ENCODE measurements around the gene NPAS3. TPM values are rescaled to one million over a fixed set of nuclear protein-coding genes. Genes with fewer than 3 reads are reported as not detected.

The NPAS3 gene
- total RNA-seq, 1 donor from 2014 or later = 5.2 TPM

- Mint-ChIP-seq H3K9me3 (no peaks in the 10 kb centered on the region), H3K27ac (no peak overlapping the region), H3K4me1 (peaks cover 21% of the 10 kb centered on the region), H3K4me3 (no peak overlapping the region), H3K36me3 (no peaks in the 10 kb centered on the region), H3K27me3 (ENCODE audit: low read depth) (no peaks in the 10 kb centered on the region)
- no peak for TF ChIP-seq CTCF (IDR thresholded peaks at IDR 0.05; ENCODE audit: unreplicated experiment)
- no peak for DNase-seq (ENCODE audit: low spot score in 2 of 2, unreplicated experiment in 2 of 2)
These were observed 409.1 kb downstream of the NPAS3 start for GRCh38 chr14:33347796-33348195.

DNA sequence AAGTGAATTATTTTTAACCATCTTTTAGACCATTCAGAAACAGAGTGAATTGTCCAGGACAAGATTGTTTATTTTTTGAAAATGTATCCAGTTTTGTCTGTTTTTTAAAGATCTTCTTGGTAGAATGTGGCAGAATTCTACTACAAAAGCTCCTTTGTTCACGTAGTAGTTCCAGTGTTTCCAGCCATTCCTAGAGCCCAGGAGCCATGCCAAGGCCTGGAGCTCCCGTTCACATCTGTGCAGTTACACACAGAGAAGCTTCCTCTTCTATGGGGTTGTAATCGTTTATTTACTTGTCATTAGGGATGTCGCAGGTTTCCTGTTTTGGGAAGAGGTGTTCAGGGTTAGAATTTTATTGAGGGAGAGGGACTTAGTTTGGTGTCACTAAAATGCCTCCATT, 409.8 kb downstream of the NPAS3 start:
- Mint-ChIP-seq H3K4me1 (peaks cover 28% of the 10 kb centered on the region), H3K27ac (no peak overlapping the region), H3K27me3 (ENCODE audit: low read depth) (no peaks in the 10 kb centered on the region), H3K36me3 (no peaks in the 10 kb centered on the region), H3K9me3 (no peaks in the 10 kb centered on the region), H3K4me3 (no peak overlapping the region)
- TF ChIP-seq CTCF (IDR thresholded peaks at IDR 0.05; ENCODE audit: unreplicated experiment) = no peak
- DNase-seq (ENCODE audit: low spot score in 2 of 2, unreplicated experiment in 2 of 2) = no peak

- H3K36me3 Mint-ChIP-seq = no peaks in the 10 kb centered on the region
- H3K9me3 Mint-ChIP-seq = no peaks in the 10 kb centered on the region
- no peaks in the 10 kb centered on the region for H3K27me3 Mint-ChIP-seq (ENCODE audit: low read depth)
- no peak overlapping the region for H3K27ac Mint-ChIP-seq
- TF ChIP-seq CTCF (IDR thresholded peaks at IDR 0.05; ENCODE audit: unreplicated experiment) = no peak
- no peak for DNase-seq (ENCODE audit: low spot score in 2 of 2, unreplicated experiment in 2 of 2)
- H3K4me1 Mint-ChIP-seq = peaks cover 39% of the 10 kb centered on the region
- H3K4me3 Mint-ChIP-seq = no peak overlapping the region
These were observed 411.2 kb downstream of the NPAS3 start for GRCh38 chr14:33349871-33350270.

DNA sequence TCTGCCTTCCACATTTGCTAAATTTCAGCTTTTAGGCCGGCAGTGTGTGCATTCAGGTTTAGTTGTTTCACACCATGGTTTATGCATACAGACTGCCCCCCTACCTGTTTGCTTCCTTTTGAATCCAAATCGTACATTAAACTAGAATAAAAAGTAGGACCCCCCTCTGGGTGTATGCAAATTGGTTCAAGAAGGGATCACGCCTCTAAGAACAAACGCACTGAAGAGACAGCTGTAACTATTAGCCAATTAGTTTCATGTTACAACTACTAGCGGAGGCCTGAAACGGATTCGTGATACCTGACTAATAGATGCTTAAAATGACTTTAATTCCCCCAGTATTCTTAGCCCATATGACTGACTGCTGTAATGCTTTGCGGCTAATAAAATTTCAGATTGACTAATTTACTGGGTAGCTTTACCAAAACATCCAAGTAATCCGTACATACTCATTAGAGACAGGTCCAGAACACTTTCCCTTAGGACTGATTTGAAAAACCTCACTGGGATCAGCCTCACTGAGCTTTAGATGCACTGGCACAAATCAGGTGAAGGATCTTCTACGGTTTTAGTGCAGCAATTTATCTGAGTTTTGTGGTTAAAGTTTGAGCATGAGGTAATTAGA, 411.8 kb downstream of the NPAS3 start:
- Mint-ChIP-seq H3K9me3 (no peaks in the 10 kb centered on the region), H3K36me3 (no peaks in the 10 kb centered on the region), H3K4me1 (peaks cover 40% of the 10 kb centered on the region), H3K4me3 (no peak overlapping the region), H3K27ac (no peak overlapping the region), H3K27me3 (ENCODE audit: low read depth) (no peaks in the 10 kb centered on the region)
- DNase-seq (ENCODE audit: low spot score in 2 of 2, unreplicated experiment in 2 of 2) = no peak
- no peak for TF ChIP-seq CTCF (IDR thresholded peaks at IDR 0.05; ENCODE audit: unreplicated experiment)

GRCh38 chr14:33352821-33353220, 414.1 kb downstream of the NPAS3 start:
- Mint-ChIP-seq H3K9me3 (no peaks in the 10 kb centered on the region), H3K4me1 (peaks cover 51% of the 10 kb centered on the region), H3K27ac (peak overlapping the region; percentile 63), H3K4me3 (no peak overlapping the region), H3K27me3 (ENCODE audit: low read depth) (no peaks in the 10 kb centered on the region), H3K36me3 (no peaks in the 10 kb centered on the region)
- no peak for DNase-seq (ENCODE audit: low spot score in 2 of 2, unreplicated experiment in 2 of 2)
- no peak for TF ChIP-seq CTCF (IDR thresholded peaks at IDR 0.05; ENCODE audit: unreplicated experiment)

DNA sequence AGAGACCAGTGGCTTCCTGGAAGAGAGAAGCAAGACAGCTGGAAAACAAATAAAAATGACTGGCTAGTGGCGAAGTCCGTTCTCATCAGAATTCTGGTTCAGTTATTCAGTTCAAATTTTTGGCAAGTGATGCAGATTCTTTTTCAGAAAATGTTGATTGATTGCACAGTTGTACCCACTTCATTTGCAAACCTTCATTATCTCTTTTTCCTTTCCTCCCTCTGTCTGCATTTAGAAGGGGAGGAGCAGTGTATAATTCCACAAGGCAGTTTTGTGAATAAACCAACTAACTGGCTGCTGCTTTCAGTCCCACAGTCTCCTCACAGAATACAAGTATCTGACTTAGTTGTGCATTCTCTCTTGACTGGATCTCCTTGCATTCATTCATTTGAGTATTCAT, 417.5 kb downstream of the NPAS3 start:
- no peaks in the 10 kb centered on the region for H3K9me3 Mint-ChIP-seq
- H3K4me1 Mint-ChIP-seq = peaks cover 38% of the 10 kb centered on the region
- no peaks in the 10 kb centered on the region for H3K27me3 Mint-ChIP-seq (ENCODE audit: low read depth)
- no peak overlapping the region for H3K4me3 Mint-ChIP-seq
- TF ChIP-seq CTCF (IDR thresholded peaks at IDR 0.05; ENCODE audit: unreplicated experiment) = no peak
- H3K36me3 Mint-ChIP-seq = no peaks in the 10 kb centered on the region
- H3K27ac Mint-ChIP-seq = no peak overlapping the region
- no peak for DNase-seq (ENCODE audit: low spot score in 2 of 2, unreplicated experiment in 2 of 2)

Measured in mesothelial cell of epicardium (in vitro differentiated cells).